NB4 (cell line): ENCODE measurements around the gene RGS13.

Experiments
- MYC ChIP-seq: IDR thresholded peaks from 2 replicates; pipeline ENCODE4 v1.6.1; 2011; ENCODE audit warnings: low read depth, low read length
- POLR2A ChIP-seq: IDR thresholded peaks from 2 replicates; pipeline ENCODE4 v1.6.1; 2011; ENCODE audit warnings: mild to moderate bottlenecking; ENCODE audit not compliant: insufficient read length; ENCODE audit errors: extremely low read depth
- TF ChIP-seq, protein P1 (sequence below): IDR thresholded peaks from one replicate; pipeline ENCODE4 v1.5.1; 2012; ENCODE audit warnings: low read depth, low read length
- TF ChIP-seq, protein P2 (sequence below): IDR thresholded peaks from 2 replicates; pipeline ENCODE4 v1.6.1; 2011; ENCODE audit warnings: low read depth, low read length

DNA sequence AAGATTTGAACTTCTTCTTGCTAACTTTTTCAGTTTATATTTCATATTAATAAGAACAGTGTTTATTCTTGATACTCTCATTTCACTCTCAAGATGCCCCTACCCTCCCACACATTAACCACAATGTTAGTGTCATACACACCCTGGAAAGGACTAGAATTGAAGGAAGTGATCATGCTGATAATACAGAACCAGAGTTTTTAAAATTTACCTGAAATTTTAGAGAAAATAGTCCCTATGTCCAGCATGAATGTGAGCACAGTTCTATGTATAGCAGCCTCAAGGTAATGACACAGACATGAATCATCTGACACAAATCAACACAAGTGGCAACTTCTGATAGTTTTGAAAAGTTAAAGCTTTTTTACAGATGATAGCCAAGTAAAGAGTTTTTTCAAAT, 34.4 kb upstream of the RGS13 start:
- TF ChIP-seq, protein P1, sequence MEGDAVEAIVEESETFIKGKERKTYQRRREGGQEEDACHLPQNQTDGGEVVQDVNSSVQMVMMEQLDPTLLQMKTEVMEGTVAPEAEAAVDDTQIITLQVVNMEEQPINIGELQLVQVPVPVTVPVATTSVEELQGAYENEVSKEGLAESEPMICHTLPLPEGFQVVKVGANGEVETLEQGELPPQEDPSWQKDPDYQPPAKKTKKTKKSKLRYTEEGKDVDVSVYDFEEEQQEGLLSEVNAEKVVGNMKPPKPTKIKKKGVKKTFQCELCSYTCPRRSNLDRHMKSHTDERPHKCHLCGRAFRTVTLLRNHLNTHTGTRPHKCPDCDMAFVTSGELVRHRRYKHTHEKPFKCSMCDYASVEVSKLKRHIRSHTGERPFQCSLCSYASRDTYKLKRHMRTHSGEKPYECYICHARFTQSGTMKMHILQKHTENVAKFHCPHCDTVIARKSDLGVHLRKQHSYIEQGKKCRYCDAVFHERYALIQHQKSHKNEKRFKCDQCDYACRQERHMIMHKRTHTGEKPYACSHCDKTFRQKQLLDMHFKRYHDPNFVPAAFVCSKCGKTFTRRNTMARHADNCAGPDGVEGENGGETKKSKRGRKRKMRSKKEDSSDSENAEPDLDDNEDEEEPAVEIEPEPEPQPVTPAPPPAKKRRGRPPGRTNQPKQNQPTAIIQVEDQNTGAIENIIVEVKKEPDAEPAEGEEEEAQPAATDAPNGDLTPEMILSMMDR, result no peak
- TF ChIP-seq POLR2A (no peak), MYC (no peak)
- TF ChIP-seq, protein P2, sequence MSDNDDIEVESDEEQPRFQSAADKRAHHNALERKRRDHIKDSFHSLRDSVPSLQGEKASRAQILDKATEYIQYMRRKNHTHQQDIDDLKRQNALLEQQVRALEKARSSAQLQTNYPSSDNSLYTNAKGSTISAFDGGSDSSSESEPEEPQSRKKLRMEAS, result no peak
